Loucy (cell line): ENCODE data around the gene AKAP1.

Experiments
- CTCF ChIP-seq: fragments of 200-600 bp; sonication (generic); conservative IDR thresholded peaks from 2 replicates; pipeline ENCODE4 v1.5.1; 2014; ENCODE audit warnings: mild to moderate bottlenecking, antibody characterized with exemption, low read length
- EZH2phosphoT487 ChIP-seq: fragments of 200-600 bp; IDR thresholded peaks from 2 replicates; pipeline ENCODE4 v1.6.1; 2018; ENCODE audit warnings: antibody characterized with exemption, mild to moderate bottlenecking, moderate library complexity, borderline replicate concordance

DNA sequence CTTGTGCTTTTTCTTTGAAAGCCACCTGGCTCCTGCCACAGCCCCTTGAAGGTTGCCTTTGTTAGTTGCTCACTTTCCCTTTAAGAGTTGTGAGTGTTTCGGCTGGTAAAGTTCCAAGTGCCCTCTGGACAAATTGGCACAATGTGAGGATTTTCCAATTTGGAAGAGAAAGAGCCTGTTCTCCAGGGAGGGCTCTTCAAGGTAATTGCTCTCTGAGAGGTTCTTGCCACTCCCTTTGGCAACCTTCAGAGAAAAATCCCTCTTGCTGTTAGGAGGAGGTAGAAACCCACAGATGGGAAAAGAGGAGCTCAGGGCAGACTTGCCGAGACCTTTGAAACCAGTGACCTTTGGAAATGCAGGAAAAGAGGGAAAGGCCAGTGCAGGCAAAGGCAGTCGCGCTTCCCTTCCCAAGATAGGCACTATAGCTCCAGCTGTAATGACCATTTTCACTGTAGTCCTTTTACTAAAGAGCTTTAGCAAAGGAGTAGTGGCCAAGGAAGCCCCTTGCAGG is 49.0 kb upstream of the AKAP1 start:
- TF ChIP-seq CTCF (no peak), EZH2phosphoT487 (no peak)
